Activated CD4-positive, alpha-beta memory T cell treated with anti-CD3 and anti-CD28 coated beads, Interleukin-2, amount 10 ng/mL, durations not matched to agents 7 days and 5 days (primary cell): ENCODE results near the gene MAST4. TPM values are rescaled to one million over a fixed set of nuclear protein-coding genes. Genes with fewer than 3 reads are reported as not detected.

Experiments used
- CTCF ChIA-PET: fragments of 350-600 bp; sonication (Branson Sonifier 250); formaldehyde crosslinking; loops from one replicate; lab custom pipeline; 2021; ENCODE audit warnings: antibody characterized with exemption, inconsistent platforms; lab: Charles Lee
- POLR2A ChIA-PET: fragments of 350-600 bp; sonication (Branson Sonifier 250); formaldehyde crosslinking; loops from one replicate; lab custom pipeline; 2021; ENCODE audit warnings: antibody characterized with exemption; lab: Charles Lee
- DNase-seq: peaks from one replicate; pipeline ENCODE4 v3.0.0-alpha.2; 2020
- H3K27ac Mint-ChIP-seq: one replicate; pipeline ENCODE4 v1.8.0; 2021; ENCODE audit warnings: mild to moderate bottlenecking, mixed read lengths
- H3K27me3 Mint-ChIP-seq: one replicate; pipeline ENCODE4 v1.8.0; 2021; ENCODE audit warnings: mixed read lengths
- H3K36me3 Mint-ChIP-seq: one replicate; pipeline ENCODE4 v1.8.0; 2021; ENCODE audit warnings: low read depth, mixed read lengths
- H3K4me1 Mint-ChIP-seq: one replicate; pipeline ENCODE4 v1.8.0; 2021; ENCODE audit warnings: mixed read lengths
- H3K4me3 Mint-ChIP-seq: one replicate; pipeline ENCODE4 v1.8.0; 2021; ENCODE audit warnings: mild to moderate bottlenecking, mixed read lengths
- H3K9me3 Mint-ChIP-seq: one replicate; pipeline ENCODE4 v1.8.0; 2021; ENCODE audit warnings: mixed read lengths
- total RNA-seq, 2 experiments: library from RNA; stranded (reverse); gene quantifications; one replicate each; pipeline ENCODE4 v1.2.3, GENCODE V29; 2021

Gene MAST4
- total RNA-seq, 2 experiments from 2014 or later: 38.0 to 38.3 TPM

GRCh38 chr5:67005737-67006499 lies 409.7 kb downstream of the MAST4 start:
- H3K27ac Mint-ChIP-seq: peak overlapping the region; percentile 87
- peaks cover 26% of the 10 kb centered on the region for H3K36me3 Mint-ChIP-seq
- no peaks in the 10 kb centered on the region for H3K9me3 Mint-ChIP-seq
- POLR2A ChIA-PET: interaction anchor here (1.2 to 2.7 kb wide), 6 partner anchors 10 to 203 kb away, joined by 3 to 25 read pairs (median 12); no protein-coding TSS in a partner anchor
- no peaks in the 10 kb centered on the region for H3K27me3 Mint-ChIP-seq
- no peak for DNase-seq
- H3K4me3 Mint-ChIP-seq: peak overlapping the region; percentile 85
- CTCF ChIA-PET: interaction anchor here (0.7 to 2.3 kb wide), 4 partner anchors 18 to 215 kb away, joined by 3 to 9 read pairs (median 5); no protein-coding TSS in a partner anchor
- peaks cover 67% of the 10 kb centered on the region for H3K4me1 Mint-ChIP-seq

GRCh38 chr5:67006500-67006848 lies 410.3 kb downstream of the MAST4 start:
- Mint-ChIP-seq H3K4me3 (peak overlapping the region; percentile 85), H3K27ac (peak overlapping the region; percentile 87), H3K36me3 (peaks cover 26% of the 10 kb centered on the region), H3K27me3 (no peaks in the 10 kb centered on the region), H3K9me3 (no peaks in the 10 kb centered on the region), H3K4me1 (peaks cover 72% of the 10 kb centered on the region)
- ChIA-PET CTCF (no interaction called here), POLR2A (no interaction called here)
- DNase-seq: no peak

- no peaks in the 10 kb centered on the region for H3K9me3 Mint-ChIP-seq
- H3K36me3 Mint-ChIP-seq: peaks cover 38% of the 10 kb centered on the region
- DNase-seq: no peak
- CTCF ChIA-PET: no interaction called here
- H3K4me3 Mint-ChIP-seq: no peak overlapping the region
- no peaks in the 10 kb centered on the region for H3K27me3 Mint-ChIP-seq
- H3K27ac Mint-ChIP-seq: no peak overlapping the region
- peaks cover 82% of the 10 kb centered on the region for H3K4me1 Mint-ChIP-seq
- POLR2A ChIA-PET: interaction anchor here (1.1 kb wide), 1 partner anchor 157 kb away, joined by 3 read pairs; no protein-coding TSS in a partner anchor
Measured at GRCh38 chr5:67009028-67009427, 412.8 kb downstream of the MAST4 start.

GRCh38 chr5:67010684-67011409 lies 414.7 kb downstream of the MAST4 start:
- H3K9me3 Mint-ChIP-seq: no peaks in the 10 kb centered on the region

DNA sequence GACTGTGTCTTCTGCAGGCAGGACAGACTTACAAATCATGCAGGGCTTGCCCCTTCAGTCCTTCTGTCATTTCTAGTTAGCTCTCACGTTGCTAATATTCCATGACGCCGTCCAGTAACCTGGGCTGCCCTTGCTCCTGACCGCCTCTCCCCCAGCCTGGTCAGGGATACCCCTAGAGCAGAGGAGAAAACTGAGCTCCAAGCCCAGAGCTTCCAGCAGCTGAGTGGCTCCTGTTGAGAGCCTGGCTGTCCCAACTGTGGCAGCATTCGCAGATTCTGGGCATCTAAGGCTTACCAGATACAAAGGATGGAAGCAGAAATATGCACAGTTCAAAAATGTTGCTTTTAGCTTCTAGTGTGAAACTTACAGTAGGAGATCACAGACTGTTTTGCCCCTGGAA lies 415.2 kb downstream of the MAST4 start:
- no peak overlapping the region for H3K4me3 Mint-ChIP-seq
- H3K9me3 Mint-ChIP-seq: no peaks in the 10 kb centered on the region
- POLR2A ChIA-PET: no interaction called here
- DNase-seq: no peak
- no peak overlapping the region for H3K27ac Mint-ChIP-seq
- H3K4me1 Mint-ChIP-seq: peaks cover 72% of the 10 kb centered on the region
- H3K36me3 Mint-ChIP-seq: peaks cover 29% of the 10 kb centered on the region
- H3K27me3 Mint-ChIP-seq: no peaks in the 10 kb centered on the region
- CTCF ChIA-PET: no interaction called here

More at GRCh38 chr5:67010684-67011409, 414.7 kb downstream of the MAST4 start:
- Mint-ChIP-seq H3K27ac (peak overlapping the region; percentile 31), H3K36me3 (peaks cover 29% of the 10 kb centered on the region), H3K4me3 (no peak overlapping the region), H3K4me1 (peaks cover 77% of the 10 kb centered on the region), H3K27me3 (no peaks in the 10 kb centered on the region)
- DNase-seq: no peak
- POLR2A ChIA-PET: no interaction called here
- CTCF ChIA-PET: no interaction called here

DNA sequence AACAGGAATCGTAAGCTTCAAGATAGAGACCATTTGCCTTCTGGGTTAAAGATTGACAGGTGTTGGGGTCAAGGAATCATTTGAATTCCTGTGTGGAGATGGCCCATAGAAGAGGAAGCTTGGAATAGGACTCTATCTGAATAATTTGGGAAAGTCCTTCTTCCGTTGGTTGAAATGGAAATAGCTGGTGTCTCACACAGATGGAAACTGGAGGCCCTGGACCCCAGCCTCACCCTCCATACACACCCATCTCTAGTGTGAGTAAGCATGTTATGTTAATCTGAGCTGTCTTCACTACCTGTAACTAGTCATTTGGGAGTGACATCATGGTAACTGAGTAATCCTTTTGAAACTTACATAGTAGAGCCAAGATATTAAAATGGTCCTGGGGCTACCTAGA lies 416.0 kb downstream of the MAST4 start:
- no peak for DNase-seq
- no peak overlapping the region for H3K4me3 Mint-ChIP-seq
- H3K36me3 Mint-ChIP-seq: peaks cover 24% of the 10 kb centered on the region
- ChIA-PET POLR2A (no interaction called here), CTCF (no interaction called here)
- no peaks in the 10 kb centered on the region for H3K27me3 Mint-ChIP-seq
- peaks cover 65% of the 10 kb centered on the region for H3K4me1 Mint-ChIP-seq
- H3K9me3 Mint-ChIP-seq: no peaks in the 10 kb centered on the region
- H3K27ac Mint-ChIP-seq: no peak overlapping the region

- DNase-seq: no peak
- Mint-ChIP-seq H3K27me3 (no peaks in the 10 kb centered on the region), H3K9me3 (no peaks in the 10 kb centered on the region), H3K36me3 (peaks cover 18% of the 10 kb centered on the region), H3K4me1 (peaks cover 49% of the 10 kb centered on the region), H3K4me3 (no peak overlapping the region), H3K27ac (no peak overlapping the region)
- CTCF ChIA-PET: interaction anchor here (0.9 to 1.5 kb wide), 2 partner anchors 9 to 26 kb away, joined by 3 read pairs; no protein-coding TSS in a partner anchor
- POLR2A ChIA-PET: no interaction called here
Measured at GRCh38 chr5:67013719-67014118, 417.5 kb downstream of the MAST4 start.

GRCh38 chr5:67014191-67014590 lies 418.0 kb downstream of the MAST4 start:
- Mint-ChIP-seq H3K27me3 (no peaks in the 10 kb centered on the region), H3K9me3 (no peaks in the 10 kb centered on the region), H3K36me3 (peaks cover 13% of the 10 kb centered on the region), H3K4me1 (peaks cover 44% of the 10 kb centered on the region), H3K27ac (no peak overlapping the region), H3K4me3 (no peak overlapping the region)
- CTCF ChIA-PET: interaction anchor here (1.5 kb wide), 1 partner anchor 27 kb away, joined by 3 read pairs; no protein-coding TSS in a partner anchor
- POLR2A ChIA-PET: no interaction called here
- DNase-seq: no peak

DNA sequence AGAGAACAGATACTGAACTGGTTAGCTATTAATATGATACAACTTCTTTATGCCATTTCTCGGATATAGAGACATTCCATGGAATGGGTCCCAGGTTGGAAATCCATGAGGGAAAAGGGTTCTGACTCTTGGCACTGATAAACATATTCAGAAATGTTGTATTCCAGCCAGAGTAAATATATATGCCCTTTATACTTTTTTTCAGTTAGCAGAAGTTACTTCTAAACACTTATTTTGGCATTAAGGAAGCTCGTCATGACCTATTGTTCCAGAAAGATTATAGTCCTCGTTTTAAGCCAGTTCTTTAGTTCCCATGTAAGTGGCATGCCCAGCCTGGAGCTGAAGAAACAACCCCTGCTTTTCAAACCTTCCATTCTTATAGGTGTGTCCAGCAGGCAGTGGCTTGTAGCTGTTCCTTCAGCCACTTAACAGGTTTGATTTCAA lies 418.8 kb downstream of the MAST4 start:
- H3K4me3 Mint-ChIP-seq: no peak overlapping the region
- peaks cover 13% of the 10 kb centered on the region for H3K36me3 Mint-ChIP-seq
- POLR2A ChIA-PET: interaction anchor here (2.0 kb wide), 1 partner anchor 10 kb away, joined by 8 read pairs; no protein-coding TSS in a partner anchor
- CTCF ChIA-PET: interaction anchor here (1.5 kb wide), 1 partner anchor 27 kb away, joined by 3 read pairs; no protein-coding TSS in a partner anchor
- peaks cover 38% of the 10 kb centered on the region for H3K4me1 Mint-ChIP-seq
- H3K27me3 Mint-ChIP-seq: no peaks in the 10 kb centered on the region
- no peaks in the 10 kb centered on the region for H3K9me3 Mint-ChIP-seq
- no peak overlapping the region for H3K27ac Mint-ChIP-seq
- DNase-seq: no peak

DNA sequence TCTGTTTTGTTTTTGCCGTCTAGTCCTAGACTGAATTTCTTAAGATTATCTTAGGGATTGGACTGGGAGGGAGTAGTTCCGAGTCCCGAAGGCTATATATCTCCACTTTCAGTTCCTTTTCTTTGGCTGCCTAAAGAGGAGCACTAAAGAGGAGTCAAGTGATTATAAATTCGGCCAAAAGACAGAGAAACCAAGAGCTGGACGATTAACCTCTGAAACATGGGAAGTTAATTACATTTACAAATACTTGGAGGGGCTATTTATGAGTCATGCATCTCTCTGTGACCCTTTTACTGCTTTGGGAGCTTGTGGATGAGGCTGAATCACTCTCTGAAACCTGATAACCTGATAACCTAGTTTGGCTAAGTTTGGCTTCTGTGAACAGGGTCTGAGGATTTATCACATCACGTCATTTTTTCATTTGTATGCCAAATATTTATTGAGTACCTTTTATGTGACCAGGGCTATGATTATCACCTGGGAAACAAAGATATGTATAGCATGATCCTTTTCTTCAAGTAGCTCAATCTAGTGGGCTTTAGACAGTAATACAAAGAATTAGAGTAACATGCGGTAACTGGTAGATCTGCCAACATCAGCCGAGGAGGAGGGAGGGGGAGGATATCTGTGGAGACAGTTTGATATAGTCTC lies 419.5 kb downstream of the MAST4 start:
- peaks cover 31% of the 10 kb centered on the region for H3K4me1 Mint-ChIP-seq
- POLR2A ChIA-PET: interaction anchor here (2.0 kb wide), 1 partner anchor 11 kb away, joined by 8 read pairs; no protein-coding TSS in a partner anchor
- no peaks in the 10 kb centered on the region for H3K9me3 Mint-ChIP-seq
- no peaks in the 10 kb centered on the region for H3K27me3 Mint-ChIP-seq
- CTCF ChIA-PET: no interaction called here
- no peak for DNase-seq
- H3K27ac Mint-ChIP-seq: no peak overlapping the region
- H3K36me3 Mint-ChIP-seq: peaks cover 13% of the 10 kb centered on the region
- no peak overlapping the region for H3K4me3 Mint-ChIP-seq

GRCh38 chr5:67019065-67019845 lies 423.1 kb downstream of the MAST4 start:
- ChIA-PET CTCF (no interaction called here), POLR2A (no interaction called here)
- DNase-seq: no peak
- no peak overlapping the region for H3K4me3 Mint-ChIP-seq
- H3K4me1 Mint-ChIP-seq: peaks cover 15% of the 10 kb centered on the region
- no peak overlapping the region for H3K27ac Mint-ChIP-seq
- no peaks in the 10 kb centered on the region for H3K9me3 Mint-ChIP-seq
- peaks cover 2% of the 10 kb centered on the region for H3K36me3 Mint-ChIP-seq
- no peaks in the 10 kb centered on the region for H3K27me3 Mint-ChIP-seq

DNA sequence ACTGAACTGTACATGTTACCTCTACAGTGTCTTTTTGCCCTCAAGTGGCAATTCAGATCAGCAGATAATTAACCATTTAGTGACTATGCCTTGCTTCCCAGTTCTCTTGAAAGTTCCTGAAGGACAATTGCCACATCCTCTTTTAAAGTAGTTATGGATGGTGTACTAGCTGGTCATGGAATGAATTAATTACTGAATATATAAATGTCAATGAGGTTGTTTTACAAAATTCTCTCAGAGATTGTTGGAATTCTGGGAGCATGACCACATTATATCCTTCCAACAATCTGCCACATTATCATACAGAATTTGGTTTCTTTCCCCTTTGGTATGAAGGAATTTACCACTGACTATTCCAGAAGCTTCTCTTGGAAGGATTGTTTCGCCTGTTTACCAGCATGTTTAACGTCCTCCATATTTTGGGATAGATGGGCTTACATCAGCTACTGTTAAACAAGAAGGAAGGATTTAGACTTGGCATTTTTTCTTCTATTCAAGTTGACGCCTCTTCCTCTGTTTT lies 424.0 kb downstream of the MAST4 start:
- no peaks in the 10 kb centered on the region for H3K9me3 Mint-ChIP-seq

More for the DNA sequence above, 424.0 kb downstream of the MAST4 start:
- Mint-ChIP-seq H3K27ac (no peak overlapping the region), H3K27me3 (no peaks in the 10 kb centered on the region), H3K36me3 (peaks cover 2% of the 10 kb centered on the region), H3K4me1 (peaks cover 10% of the 10 kb centered on the region), H3K4me3 (no peak overlapping the region)
- ChIA-PET CTCF (no interaction called here), POLR2A (no interaction called here)
- no peak for DNase-seq
